GM18505 (cell line): Measurements from ENCODE around the gene MUC5B.

ENCODE experiments used
- ATAC-seq: cut with Tn5 transposase; IDR thresholded peaks from one replicate; pipeline ENCODE4 v1.9.1; 2021; ENCODE audit not compliant: unreplicated experiment
- POLR2A ChIP-seq: IDR thresholded peaks from 4 replicates; pipeline ENCODE4 v1.6.1; 2011; ENCODE audit warnings: borderline replicate concordance; ENCODE audit not compliant: insufficient read depth, insufficient read length; ENCODE audit errors: extremely low read depth

MUC5B gene

DNA sequence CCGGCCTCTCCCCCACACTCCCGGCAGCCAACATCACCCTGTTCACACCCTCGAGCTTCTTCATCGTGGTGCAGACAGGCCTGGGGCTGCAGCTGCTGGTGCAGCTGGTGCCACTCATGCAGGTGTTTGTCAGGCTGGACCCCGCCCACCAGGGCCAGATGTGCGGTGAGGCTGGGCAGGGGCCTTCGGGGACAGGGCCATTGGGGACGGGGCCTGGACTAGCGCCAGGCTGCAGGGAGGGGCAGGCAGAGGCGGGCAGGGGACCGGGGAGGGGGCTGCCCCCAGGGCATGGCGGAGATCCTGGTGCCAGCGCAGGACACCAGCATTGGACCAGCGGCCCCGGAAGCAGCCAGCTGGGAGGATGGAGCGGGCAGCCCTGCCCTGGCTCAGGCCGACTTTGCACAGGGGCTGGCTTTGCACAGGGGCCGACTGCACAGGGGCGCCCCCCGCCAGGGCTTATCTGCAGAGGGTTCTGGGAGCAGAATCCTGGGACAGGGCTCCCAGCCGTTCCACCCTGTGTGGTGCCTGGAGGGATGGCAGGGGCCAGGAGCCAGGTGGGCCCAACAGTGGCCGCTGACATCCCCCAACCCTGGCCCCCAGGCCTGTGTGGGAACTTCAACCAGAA is 8.6 kb downstream of the MUC5B start:
- ATAC-seq: no peak
- TF ChIP-seq POLR2A: no peak

DNA sequence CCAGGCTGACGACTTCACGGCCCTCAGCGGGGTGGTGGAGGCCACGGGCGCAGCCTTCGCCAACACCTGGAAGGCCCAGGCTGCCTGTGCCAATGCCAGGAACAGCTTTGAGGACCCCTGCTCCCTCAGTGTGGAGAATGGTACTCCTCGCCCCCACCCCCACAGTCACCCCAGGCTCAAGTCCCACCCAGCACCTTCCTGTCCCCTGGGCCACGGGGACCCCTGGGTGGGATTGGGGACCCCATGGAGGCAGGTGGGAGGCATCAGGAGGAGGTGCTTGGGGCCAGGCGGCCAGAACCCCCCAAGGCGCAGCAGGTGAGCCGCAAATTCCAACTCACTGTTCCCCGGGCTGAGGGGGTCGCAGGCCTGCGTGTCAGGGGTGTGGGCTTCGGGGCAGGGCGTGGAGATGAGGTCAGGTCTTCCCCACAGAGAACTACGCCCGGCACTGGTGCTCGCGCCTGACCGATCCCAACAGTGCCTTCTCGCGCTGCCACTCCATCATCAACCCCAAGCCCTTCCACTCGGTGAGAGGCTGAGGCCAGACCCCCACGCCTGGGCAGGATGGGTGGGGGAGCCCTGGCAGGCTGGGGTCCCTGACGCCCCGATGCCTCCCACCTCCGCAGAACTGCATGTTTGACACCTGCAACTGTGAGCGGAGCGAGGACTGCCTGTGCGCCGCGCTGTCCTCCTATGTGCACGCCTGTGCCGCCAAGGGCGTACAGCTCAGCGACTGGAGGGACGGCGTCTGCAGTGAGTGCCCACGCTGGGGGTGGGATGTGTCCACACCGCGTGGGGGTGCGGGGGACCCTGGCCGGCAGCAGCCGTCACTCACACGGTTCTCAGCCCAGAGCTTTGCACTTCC is 9.4 kb downstream of the MUC5B start:
- TF ChIP-seq POLR2A: no peak

GRCh38 chr11:1232883-1233321 is 10.0 kb downstream of the MUC5B start:
- no peak for ATAC-seq
- no peak for TF ChIP-seq POLR2A

More for the DNA sequence above, 9.4 kb downstream of the MUC5B start:
- ATAC-seq: no peak

- TF ChIP-seq POLR2A: no peak
- no peak for ATAC-seq
These were observed 10.6 kb downstream of the MUC5B start for GRCh38 chr11:1233351-1234053.

- no peak for TF ChIP-seq POLR2A
- ATAC-seq: no peak
These were observed 11.3 kb downstream of the MUC5B start for GRCh38 chr11:1234054-1234720.

- ATAC-seq: no peak
- TF ChIP-seq POLR2A: no peak
These were observed 12.0 kb downstream of the MUC5B start for GRCh38 chr11:1234771-1235305.

DNA sequence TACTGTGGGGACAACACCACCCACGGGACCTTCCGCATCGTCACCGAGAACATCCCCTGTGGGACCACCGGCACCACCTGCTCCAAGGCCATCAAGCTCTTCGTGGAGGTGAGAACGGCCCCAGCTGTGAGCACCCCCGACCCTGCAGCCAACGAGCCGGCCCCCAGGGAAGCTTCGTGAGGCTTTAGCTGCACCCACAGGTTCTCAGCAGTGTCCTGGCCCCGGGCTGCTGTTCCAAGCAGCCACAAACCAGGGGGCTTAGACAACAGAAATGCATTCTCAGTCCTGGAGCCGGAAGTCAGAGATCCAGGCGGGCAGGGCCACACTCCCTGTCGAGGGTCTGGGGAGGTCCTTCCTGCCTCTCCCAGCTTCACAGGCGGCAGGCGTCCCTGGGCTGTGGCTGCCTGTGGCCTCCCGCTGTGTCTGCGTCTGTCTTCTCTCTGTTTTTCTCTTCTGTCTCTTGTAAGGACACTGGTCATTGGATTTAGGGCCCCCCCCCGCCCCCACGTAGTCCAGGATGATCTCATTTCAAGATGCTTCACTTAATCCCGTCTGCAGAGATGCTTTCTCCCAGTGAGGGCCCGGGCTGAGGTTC is 12.5 kb downstream of the MUC5B start:
- TF ChIP-seq POLR2A: no peak
- ATAC-seq: no peak

DNA sequence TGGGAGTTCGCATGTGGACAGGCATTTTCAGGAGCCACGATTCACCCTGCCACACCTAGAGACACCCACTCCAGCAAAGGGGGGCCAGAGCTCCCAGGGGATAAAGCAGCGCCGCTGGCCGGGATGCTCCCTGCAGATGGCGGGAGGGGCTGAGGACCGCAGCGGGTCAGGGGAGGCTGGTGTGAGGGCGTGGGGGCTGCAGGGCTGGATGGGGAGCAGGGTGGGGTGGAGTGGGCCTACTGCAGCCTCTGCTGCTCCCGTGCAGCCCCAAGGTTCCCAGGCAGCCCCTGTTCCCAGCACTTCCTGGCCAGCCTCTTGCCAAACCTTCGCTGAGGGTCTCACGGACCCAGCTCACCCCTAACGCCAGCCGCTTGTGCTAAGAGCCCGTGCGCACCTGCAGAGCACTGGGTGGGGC is 13.0 kb downstream of the MUC5B start:
- no peak for TF ChIP-seq POLR2A
- ATAC-seq: no peak

DNA sequence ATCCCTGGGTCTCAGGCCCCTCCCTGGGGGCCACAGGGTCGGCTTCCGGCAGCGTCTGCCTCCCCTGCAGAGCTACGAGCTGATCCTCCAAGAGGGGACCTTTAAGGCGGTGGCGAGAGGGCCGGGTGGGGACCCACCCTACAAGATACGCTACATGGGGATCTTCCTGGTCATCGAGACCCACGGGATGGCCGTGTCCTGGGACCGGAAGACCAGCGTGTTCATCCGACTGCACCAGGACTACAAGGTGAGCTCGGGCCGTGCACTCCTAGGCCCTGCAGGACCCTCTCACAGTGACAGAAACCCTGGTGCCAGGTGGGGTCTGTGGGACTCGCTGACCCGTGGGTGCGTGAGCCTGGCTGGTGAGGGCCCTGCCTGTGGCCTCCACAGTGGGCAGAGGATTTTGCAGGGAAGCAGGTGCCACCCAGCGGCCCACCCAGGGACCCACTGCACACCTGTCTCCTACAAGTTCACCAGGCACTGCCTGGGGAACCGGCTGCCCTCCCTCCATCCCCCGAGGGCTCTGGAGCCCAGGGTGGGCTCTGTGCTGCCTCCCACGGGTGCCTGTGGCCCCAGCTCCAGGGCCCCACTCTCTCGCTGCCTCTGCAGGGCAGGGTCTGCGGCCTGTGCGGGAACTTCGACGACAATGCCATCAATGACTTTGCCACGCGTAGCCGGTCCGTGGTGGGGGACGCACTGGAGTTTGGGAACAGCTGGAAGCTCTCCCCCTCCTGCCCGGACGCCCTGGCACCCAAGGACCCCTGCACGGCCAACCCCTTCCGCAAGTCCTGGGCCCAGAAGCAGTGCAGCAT is 13.7 kb downstream of the MUC5B start:
- no peak for TF ChIP-seq POLR2A
- ATAC-seq: no peak

GRCh38 chr11:1237128-1237580 is 14.3 kb downstream of the MUC5B start:
- no peak for ATAC-seq

GRCh38 chr11:1237851-1238250 is 15.0 kb downstream of the MUC5B start:
- ATAC-seq: no peak

More at GRCh38 chr11:1237128-1237580, 14.3 kb downstream of the MUC5B start:
- no peak for TF ChIP-seq POLR2A

More at GRCh38 chr11:1237851-1238250, 15.0 kb downstream of the MUC5B start:
- TF ChIP-seq POLR2A: no peak
